PC-3 (cell line): Measurements from ENCODE around the gene MGAT5.

ENCODE experiments used
- CTCF ChIP-seq: fragments of 300-600 bp; sonication (generic); conservative IDR thresholded peaks from 2 replicates; pipeline ENCODE4 v1.5.1; 2017; ENCODE audit warnings: antibody characterized with exemption, low read depth, mild to moderate bottlenecking, low read length
- EZH2 ChIP-seq: fragments of 300-600 bp; sonication (generic); IDR thresholded peaks from one replicate; pipeline ENCODE4 v1.6.1; 2017; ENCODE audit warnings: antibody characterized with exemption, mild to moderate bottlenecking, low read length; ENCODE audit not compliant: unreplicated experiment
- EZH2phosphoT487 ChIP-seq: fragments of 300-600 bp; sonication (generic); IDR thresholded peaks from 2 replicates; pipeline ENCODE4 v1.6.1; 2018; ENCODE audit warnings: mild to moderate bottlenecking, antibody characterized with exemption, low read length, borderline replicate concordance

GRCh38 chr2:134429886-134430285 is 176.0 kb downstream of the MGAT5 start:
- TF ChIP-seq CTCF (no peak), EZH2 (no peak), EZH2phosphoT487 (no peak)
